K562 (cell line): ENCODE data around the gene ETNK1. TPM values are rescaled to one million over a fixed set of nuclear protein-coding genes. Genes with fewer than 3 reads are reported as not detected.

Source experiments
- HDAC3 ChIP-seq: fragments of 450-650 bp; IDR thresholded peaks from 2 replicates; pipeline ENCODE4 v1.6.1; 2018; ENCODE audit warnings: borderline replicate concordance, mild to moderate bottlenecking, moderate library complexity; ENCODE audit not compliant: partially characterized antibody
- HLTF ChIP-seq: fragments of 450-650 bp; IDR thresholded peaks from 2 replicates; pipeline ENCODE4 v1.6.1; 2016
- MEIS2 ChIP-seq: fragments of 450-650 bp; IDR thresholded peaks from 2 replicates; pipeline ENCODE4 v1.6.1; 2014; ENCODE audit warnings: mild to moderate bottlenecking; ENCODE audit not compliant: partially characterized antibody
- NCOA1 ChIP-seq: fragments of 450-650 bp; IDR thresholded peaks from 2 replicates; pipeline ENCODE4 v1.6.1; 2016; ENCODE audit warnings: low read depth
- NR2C2 ChIP-seq, 2 experiments: fragments of 200-800 bp in 1 of 2; sonication (Bioruptor generic) in 1 of 2; sonication (generic) in 1 of 2; formaldehyde crosslinking in 1 of 2; IDR thresholded peaks; 2 replicates each; pipeline versions ENCODE4 v1.6.1 to v1.8.0; 2016 to 2022; ENCODE audit warnings: mild to moderate bottlenecking in 1 of 2, missing compliant biosample characterization in 1 of 2, missing genetic modification characterization in 1 of 2, missing genetic modification reagents in 1 of 2
- RHOXF2B ChIP-seq: fragments of 250-450 bp; sonication (Bioruptor Pico); conservative IDR thresholded peaks from 2 replicates; pipeline ENCODE4 v1.5.1; 2021
- TGIF2 ChIP-seq: sonication (generic); formaldehyde crosslinking; IDR thresholded peaks from 2 replicates; pipeline ENCODE4 v1.8.1; 2022; ENCODE audit warnings: mild to moderate bottlenecking, missing genetic modification reagents, moderate library complexity
- ZBTB7A ChIP-seq: IDR thresholded peaks from 2 replicates; pipeline ENCODE4 v1.6.1; 2011; ENCODE audit warnings: low read depth, mild to moderate bottlenecking, low read length, moderate library complexity, borderline replicate concordance; ENCODE audit not compliant: control insufficient read depth
- polyA plus RNA-seq, 8 experiments: library from polyadenylated mRNA; depleted of rRNA in 4 of 8; stranded (reverse) in 5 of 8; unstranded in 3 of 8; fragments of >200 nt; fragmentation: Nextera tagmentation in 2 of 8; fragmentation: Illumina TruSeq in 1 of 8; extraction: Ambion mirVana in 2 of 8; extraction: Trizol in 1 of 8; gene quantifications; 2 replicates each; pipeline versions ENCODE4 v1.2.1 to v1.2.3, GENCODE V29; 2011 to 2014; ENCODE audit warnings: inconsistent platforms in 1 of 8, missing spikeins in 1 of 8
- total RNA-seq, 7 experiments: library from RNA; depleted of rRNA in 6 of 7; stranded (reverse); fragments of >200 nt in 6 of 7; fragmentation: Illumina TruSeq in 2 of 7; extraction: Trizol in 2 of 7; gene quantifications; 2 replicates each; pipeline versions ENCODE4 v1.2.1 to v1.2.3, GENCODE V29; 2011 to 2021; ENCODE audit warnings: low replicate concordance in 1 of 7
- TF ChIP-seq, protein P1 (sequence below), 2 experiments: fragments of 450-650 bp in 1 of 2; sonication (generic) in 1 of 2; formaldehyde crosslinking in 1 of 2; IDR thresholded peaks; 2 replicates each; pipeline versions ENCODE4 v1.7.1 to v1.9.0; 2016 to 2022; ENCODE audit warnings: inconsistent platforms in 1 of 2, mild to moderate bottlenecking in 1 of 2, missing genetic modification reagents in 1 of 2
- TF ChIP-seq, protein P2 (sequence below): sonication (generic); formaldehyde crosslinking; IDR thresholded peaks from 2 replicates; pipeline ENCODE4 v1.8.0; 2022; ENCODE audit warnings: missing genetic modification reagents, mild to moderate bottlenecking, moderate library complexity, borderline replicate concordance
- TF ChIP-seq, protein P3 (sequence below): fragments of 250-450 bp; sonication (Bioruptor Pico); IDR thresholded peaks from 2 replicates; pipeline ENCODE4 v1.8.0; 2022; ENCODE audit warnings: moderate library complexity, mild to moderate bottlenecking, inconsistent platforms
- TF ChIP-seq, protein P4 (sequence below): fragments of 250-450 bp; sonication (Bioruptor Pico); IDR thresholded peaks from 2 replicates; pipeline ENCODE4 v1.5.0; 2021
- TF ChIP-seq, protein P5 (sequence below): fragments of 450-650 bp; formaldehyde crosslinking; IDR thresholded peaks from 2 replicates; pipeline ENCODE4 v1.4.0; 2022; ENCODE audit warnings: mild to moderate bottlenecking, moderate library complexity

Gene ETNK1
- total and polyA plus RNA-seq, 9 of the 15 experiments (the other 6 are each of a cell fraction or from before 2014, with no cell fraction given) = 10.0 to 70.5 (median 36.0) TPM

DNA sequence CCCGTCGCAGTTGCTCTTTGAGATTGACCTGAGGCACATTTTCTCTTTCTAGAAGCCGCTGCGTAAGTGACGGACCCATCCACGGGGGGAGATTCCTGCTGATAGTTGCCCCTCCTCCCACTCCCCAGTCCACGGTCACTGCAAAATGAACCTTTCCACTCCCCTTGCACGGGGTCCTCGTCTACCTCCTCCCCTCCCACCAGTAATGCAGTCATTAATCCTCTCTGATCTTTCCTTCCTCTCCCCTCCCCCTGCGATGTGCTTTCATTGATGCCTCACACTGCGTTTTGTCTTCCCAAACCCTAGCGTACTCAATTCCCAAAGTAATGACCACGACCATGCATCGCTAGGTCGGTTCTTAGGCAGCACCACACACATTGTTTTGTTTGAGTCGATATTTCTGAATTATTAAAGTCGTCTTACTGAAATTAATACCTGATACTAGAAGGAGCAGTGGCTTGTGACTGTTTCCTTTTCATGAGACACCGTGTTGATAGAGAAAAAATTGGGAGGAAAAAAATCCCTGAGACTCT, 857 bp downstream of the ETNK1 start (continued):
- TF ChIP-seq, protein P1, sequence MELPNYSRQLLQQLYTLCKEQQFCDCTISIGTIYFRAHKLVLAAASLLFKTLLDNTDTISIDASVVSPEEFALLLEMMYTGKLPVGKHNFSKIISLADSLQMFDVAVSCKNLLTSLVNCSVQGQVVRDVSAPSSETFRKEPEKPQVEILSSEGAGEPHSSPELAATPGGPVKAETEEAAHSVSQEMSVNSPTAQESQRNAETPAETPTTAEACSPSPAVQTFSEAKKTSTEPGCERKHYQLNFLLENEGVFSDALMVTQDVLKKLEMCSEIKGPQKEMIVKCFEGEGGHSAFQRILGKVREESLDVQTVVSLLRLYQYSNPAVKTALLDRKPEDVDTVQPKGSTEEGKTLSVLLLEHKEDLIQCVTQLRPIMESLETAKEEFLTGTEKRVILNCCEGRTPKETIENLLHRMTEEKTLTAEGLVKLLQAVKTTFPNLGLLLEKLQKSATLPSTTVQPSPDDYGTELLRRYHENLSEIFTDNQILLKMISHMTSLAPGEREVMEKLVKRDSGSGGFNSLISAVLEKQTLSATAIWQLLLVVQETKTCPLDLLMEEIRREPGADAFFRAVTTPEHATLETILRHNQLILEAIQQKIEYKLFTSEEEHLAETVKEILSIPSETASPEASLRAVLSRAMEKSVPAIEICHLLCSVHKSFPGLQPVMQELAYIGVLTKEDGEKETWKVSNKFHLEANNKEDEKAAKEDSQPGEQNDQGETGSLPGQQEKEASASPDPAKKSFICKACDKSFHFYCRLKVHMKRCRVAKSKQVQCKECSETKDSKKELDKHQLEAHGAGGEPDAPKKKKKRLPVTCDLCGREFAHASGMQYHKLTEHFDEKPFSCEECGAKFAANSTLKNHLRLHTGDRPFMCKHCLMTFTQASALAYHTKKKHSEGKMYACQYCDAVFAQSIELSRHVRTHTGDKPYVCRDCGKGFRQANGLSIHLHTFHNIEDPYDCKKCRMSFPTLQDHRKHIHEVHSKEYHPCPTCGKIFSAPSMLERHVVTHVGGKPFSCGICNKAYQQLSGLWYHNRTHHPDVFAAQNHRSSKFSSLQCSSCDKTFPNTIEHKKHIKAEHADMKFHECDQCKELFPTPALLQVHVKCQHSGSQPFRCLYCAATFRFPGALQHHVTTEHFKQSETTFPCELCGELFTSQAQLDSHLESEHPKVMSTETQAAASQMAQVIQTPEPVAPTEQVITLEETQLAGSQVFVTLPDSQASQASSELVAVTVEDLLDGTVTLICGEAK (IDR thresholded peaks at IDR 0.05) = no peak
- TF ChIP-seq, protein P1 (CRISPR knock-in tag; IDR thresholded peaks at IDR 0.05) = no peak
- TF ChIP-seq NR2C2 (CRISPR knock-in tag; IDR thresholded peaks at IDR 0.05) = no peak
- no peak for TF ChIP-seq NR2C2 (tag; IDR thresholded peaks at IDR 0.05)
- TF ChIP-seq HDAC3 = peak; percentile 33
- no peak for TF ChIP-seq TGIF2
- TF ChIP-seq, protein P2, sequence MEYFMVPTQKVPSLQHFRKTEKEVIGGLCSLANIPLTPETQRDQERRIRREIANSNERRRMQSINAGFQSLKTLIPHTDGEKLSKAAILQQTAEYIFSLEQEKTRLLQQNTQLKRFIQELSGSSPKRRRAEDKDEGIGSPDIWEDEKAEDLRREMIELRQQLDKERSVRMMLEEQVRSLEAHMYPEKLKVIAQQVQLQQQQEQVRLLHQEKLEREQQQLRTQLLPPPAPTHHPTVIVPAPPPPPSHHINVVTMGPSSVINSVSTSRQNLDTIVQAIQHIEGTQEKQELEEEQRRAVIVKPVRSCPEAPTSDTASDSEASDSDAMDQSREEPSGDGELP (CRISPR knock-in tag) = no peak
- TF ChIP-seq, protein P3, sequence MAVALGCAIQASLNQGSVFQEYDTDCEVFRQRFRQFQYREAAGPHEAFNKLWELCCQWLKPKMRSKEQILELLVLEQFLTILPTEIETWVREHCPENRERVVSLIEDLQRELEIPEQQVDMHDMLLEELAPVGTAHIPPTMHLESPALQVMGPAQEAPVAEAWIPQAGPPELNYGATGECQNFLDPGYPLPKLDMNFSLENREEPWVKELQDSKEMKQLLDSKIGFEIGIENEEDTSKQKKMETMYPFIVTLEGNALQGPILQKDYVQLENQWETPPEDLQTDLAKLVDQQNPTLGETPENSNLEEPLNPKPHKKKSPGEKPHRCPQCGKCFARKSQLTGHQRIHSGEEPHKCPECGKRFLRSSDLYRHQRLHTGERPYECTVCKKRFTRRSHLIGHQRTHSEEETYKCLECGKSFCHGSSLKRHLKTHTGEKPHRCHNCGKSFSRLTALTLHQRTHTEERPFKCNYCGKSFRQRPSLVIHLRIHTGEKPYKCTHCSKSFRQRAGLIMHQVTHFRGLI (CRISPR knock-in tag) = no peak
- TF ChIP-seq MEIS2 = peak; percentile 24
- peak; percentile 38; the same call in 1 of the 2 replicates for TF ChIP-seq NCOA1
- TF ChIP-seq HLTF = peak; percentile 80; the same call in 1 of the 2 replicates
- peak; percentile 86; the same call in 1 of the 2 replicates for TF ChIP-seq ZBTB7A
- TF ChIP-seq, protein P4, sequence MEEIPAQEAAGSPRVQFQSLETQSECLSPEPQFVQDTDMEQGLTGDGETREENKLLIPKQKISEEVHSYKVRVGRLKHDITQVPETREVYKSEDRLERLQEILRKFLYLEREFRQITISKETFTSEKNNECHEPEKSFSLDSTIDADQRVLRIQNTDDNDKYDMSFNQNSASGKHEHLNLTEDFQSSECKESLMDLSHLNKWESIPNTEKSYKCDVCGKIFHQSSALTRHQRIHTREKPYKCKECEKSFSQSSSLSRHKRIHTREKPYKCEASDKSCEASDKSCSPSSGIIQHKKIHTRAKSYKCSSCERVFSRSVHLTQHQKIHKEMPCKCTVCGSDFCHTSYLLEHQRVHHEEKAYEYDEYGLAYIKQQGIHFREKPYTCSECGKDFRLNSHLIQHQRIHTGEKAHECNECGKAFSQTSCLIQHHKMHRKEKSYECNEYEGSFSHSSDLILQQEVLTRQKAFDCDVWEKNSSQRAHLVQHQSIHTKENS = no peak
- TF ChIP-seq, protein P5, sequence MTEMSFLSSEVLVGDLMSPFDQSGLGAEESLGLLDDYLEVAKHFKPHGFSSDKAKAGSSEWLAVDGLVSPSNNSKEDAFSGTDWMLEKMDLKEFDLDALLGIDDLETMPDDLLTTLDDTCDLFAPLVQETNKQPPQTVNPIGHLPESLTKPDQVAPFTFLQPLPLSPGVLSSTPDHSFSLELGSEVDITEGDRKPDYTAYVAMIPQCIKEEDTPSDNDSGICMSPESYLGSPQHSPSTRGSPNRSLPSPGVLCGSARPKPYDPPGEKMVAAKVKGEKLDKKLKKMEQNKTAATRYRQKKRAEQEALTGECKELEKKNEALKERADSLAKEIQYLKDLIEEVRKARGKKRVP = no peak
- TF ChIP-seq RHOXF2B (CRISPR knock-in tag) = no peak
